ENCODE results near the gene MAN1B1.

DNA sequence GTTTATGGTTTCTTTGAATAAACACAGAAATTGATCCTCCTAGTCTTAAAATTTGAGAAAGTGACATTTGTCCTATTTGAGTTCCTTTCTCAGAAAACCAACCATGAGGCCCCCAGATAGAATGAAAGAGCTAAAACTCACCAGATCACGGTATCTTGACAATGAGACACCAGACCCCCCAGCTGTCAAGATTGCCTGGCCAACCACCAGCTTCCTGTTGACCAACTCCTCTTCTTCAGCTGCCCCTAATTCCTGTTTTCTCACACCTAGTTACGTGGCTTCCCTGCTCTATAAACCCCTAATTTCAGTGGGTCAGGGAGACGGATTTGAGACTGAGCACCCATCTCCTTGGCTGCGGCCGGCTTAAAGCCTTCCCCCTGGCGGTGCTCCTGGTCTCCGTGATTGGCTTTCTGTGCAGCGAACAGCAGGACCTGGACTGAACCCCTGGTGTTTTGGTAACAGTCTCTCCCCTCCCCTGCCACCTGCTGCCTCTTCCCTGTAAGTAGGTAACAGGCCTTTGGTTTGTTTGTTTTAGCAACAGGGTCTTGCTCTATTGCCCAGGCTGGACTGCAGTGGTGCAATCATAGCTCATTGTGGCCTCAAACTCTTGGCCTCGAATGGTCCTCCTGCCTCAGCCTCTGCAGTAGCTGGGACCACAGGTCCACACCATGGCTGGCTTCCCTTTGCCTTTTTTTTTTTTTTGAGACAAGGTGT, 28.1 kb upstream of the MAN1B1 start:
- TF ChIP-seq, protein P1, sequence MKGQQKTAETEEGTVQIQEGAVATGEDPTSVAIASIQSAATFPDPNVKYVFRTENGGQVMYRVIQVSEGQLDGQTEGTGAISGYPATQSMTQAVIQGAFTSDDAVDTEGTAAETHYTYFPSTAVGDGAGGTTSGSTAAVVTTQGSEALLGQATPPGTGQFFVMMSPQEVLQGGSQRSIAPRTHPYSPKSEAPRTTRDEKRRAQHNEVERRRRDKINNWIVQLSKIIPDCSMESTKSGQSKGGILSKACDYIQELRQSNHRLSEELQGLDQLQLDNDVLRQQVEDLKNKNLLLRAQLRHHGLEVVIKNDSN (IDR thresholded peaks at IDR 0.05): no peak
- no peak for TF ChIP-seq YY1 (IDR thresholded peaks at IDR 0.05; ENCODE audit: low read depth)

All from Ishikawa (cell line).